ENCODE data around the gene MX2. TPM values are rescaled to one million over a fixed set of nuclear protein-coding genes. Genes with fewer than 3 reads are reported as not detected.

Gene MX2
- total RNA-seq, 1 donor from 2014 or later: 6.1 TPM

DNA sequence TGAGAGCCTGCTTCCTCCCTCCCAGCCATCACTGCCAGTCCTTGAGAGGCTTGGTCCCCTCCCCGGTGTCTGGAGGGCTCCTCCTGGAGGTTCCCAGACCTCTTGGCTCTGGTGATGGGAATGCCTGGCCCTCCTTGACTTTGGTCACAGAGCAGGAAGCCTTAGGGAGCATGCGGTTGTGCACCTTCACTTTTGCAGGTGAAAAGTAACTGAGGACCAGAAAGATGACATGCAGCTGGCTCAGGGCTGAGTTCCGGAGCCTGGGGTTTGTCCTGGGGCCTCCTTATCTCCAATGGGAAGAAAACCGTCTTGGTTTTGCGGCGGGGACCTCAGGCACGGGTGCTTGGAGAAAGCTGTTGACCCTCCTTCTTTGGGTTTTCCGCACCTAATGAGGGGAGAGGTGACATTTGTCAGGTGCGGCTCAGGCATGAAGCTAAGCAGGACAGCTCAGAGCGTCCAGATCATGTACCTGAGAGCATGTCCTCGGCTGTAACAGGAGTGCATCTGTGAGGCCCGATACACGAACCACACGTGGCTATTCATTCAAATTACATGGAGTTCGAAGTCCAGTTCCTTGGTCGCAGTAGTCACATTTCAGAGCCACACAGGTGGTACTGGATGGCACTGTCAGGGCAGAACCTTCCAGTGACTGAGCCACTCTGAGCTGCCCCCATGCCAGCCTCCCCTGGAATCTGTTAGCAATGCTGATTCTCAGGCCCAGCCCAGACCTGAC is 608 bp upstream of the MX2 start:
- Mint-ChIP-seq H3K9me3 (no peaks in the 10 kb centered on the region), H3K4me3 (ENCODE audit: low read depth) (peak overlapping the region; percentile 80), H3K27me3 (ENCODE audit: low read depth) (peaks cover 8% of the 10 kb centered on the region), H3K27ac (peak overlapping the region; percentile 89), H3K36me3 (ENCODE audit: low read depth) (no peaks in the 10 kb centered on the region), H3K4me1 (ENCODE audit: low read depth) (peaks cover 37% of the 10 kb centered on the region)
- DNase-seq (ENCODE audit: low spot score): no peak
- intact Hi-C loops (cut with micrococcal nuclease): loop anchor here (5.0 kb wide), 1 partner anchor 641 kb away; no protein-coding TSS in a partner anchor

DNA sequence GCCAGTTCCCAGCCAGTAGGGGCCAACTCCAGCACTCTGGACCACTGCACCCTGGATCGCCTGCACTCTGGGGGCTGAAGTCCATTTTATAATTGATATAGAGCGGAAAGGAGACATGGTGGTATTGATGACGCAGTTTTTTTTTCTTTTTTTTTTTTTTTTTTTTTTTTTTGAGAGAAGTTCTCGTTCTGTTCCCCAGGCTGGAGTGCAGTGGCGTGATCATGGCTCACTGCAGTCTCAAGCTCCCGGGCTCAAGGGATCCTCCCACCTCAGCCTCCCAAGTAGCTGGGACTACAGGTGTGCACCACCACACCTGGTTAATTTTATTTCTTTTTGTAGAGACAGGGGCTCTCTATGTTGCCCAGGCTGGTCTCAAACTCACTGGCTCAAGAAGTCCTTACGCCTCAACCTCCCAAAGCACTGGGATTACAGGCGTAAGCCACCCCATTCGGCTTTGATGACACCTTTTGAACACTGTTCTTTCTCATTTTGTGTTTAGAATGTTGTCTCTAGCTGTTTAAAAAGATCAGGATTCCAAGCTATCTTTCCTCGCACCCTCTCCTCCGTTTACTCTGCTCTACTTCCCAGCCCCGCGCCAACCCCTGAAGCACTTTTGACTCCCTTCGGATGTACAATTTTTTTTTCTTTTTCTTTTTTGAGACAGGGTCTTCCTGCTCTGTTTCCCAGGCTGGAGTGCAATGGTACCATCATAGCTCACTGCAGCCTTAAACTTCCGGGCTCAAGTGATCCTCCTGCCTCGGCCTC is 960 bp downstream of the MX2 start:
- H3K36me3 Mint-ChIP-seq (ENCODE audit: low read depth): peaks cover 2% of the 10 kb centered on the region
- peak overlapping the region; percentile 80 for H3K4me3 Mint-ChIP-seq (ENCODE audit: low read depth)
- H3K27me3 Mint-ChIP-seq (ENCODE audit: low read depth): peaks cover 2% of the 10 kb centered on the region
- peak overlapping the region; percentile 89 for H3K27ac Mint-ChIP-seq
- intact Hi-C loops (cut with micrococcal nuclease): loop anchor here (2.0 to 5.0 kb wide), 2 partner anchors 64 to 640 kb away; partner anchors contain the start of gene MX1
- H3K4me1 Mint-ChIP-seq (ENCODE audit: low read depth): peaks cover 36% of the 10 kb centered on the region
- no peaks in the 10 kb centered on the region for H3K9me3 Mint-ChIP-seq
- no peak for DNase-seq (ENCODE audit: low spot score)

DNA sequence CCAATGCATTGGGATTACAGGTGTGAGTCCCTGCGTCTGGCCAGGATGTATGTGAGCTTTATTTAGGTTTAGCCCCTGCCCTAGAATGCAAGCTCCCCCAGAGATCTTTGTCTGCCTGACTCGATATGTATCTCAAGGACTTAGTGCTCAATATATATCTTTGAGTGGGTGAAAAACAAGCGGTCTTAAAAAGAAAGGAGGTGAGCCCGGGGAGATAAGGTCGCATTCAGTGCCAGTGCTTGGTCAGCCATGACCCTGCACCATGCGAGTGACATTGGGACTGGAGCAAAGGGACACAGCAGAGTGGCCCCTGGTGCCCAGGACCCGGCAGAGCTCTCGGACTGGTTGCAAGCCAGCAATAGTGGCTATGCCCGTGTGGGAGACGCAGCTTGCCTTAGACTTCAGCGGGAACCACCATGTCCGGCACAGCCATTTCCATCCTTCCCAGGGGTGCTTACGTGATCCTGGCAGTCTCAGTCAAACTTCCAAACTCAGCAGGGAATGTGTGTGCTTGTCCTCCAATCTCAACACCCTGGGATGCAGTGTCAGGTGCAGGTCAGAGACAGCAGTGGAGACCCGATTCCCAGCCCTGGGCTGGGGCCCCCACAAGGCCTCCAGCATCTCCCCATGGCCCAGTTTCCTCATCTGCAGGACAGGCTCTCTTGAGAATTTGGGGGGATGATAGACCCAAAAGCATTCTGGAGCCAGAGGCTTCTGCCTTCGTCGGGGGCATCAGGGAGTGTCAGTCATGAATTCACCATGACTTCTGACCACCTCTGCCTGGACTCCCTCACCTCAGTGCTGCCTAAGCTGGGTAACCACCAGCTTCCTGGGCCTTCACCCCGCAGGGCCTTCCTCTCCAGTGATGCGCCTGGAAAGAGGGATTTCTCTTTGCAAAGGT is 1.8 kb downstream of the MX2 start:
- Mint-ChIP-seq H3K4me1 (ENCODE audit: low read depth) (peaks cover 36% of the 10 kb centered on the region), H3K9me3 (no peaks in the 10 kb centered on the region), H3K27ac (peak overlapping the region; percentile 58), H3K36me3 (ENCODE audit: low read depth) (peaks cover 8% of the 10 kb centered on the region), H3K4me3 (ENCODE audit: low read depth) (peak overlapping the region; percentile 80), H3K27me3 (ENCODE audit: low read depth) (peaks cover 2% of the 10 kb centered on the region)
- DNase-seq (ENCODE audit: low spot score): peak; percentile 3
- intact Hi-C loops (cut with micrococcal nuclease): loop anchor here (2.0 to 5.0 kb wide), 2 partner anchors 63 to 639 kb away; partner anchors contain the start of gene MX1

DNA sequence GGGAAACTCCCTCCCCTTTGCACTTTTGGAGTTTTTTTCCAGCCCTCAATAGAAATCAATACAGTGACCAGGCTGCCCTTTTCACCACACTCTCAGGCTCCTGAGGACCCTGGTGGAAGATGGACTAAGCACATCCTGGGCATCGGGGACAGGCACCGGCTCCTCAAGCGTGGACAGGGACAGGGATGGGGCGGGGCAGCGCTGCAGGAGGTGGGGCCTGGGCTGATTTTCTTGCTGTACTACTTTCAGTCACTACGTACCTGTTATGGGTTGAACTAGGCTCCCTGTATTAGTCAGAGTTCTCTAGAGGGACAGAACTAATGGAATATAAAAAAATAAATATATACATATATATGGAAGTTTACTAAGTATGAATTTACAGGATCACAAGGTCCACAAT is 2.5 kb downstream of the MX2 start:
- Mint-ChIP-seq H3K27me3 (ENCODE audit: low read depth) (peaks cover 2% of the 10 kb centered on the region), H3K9me3 (no peaks in the 10 kb centered on the region), H3K4me1 (ENCODE audit: low read depth) (peaks cover 36% of the 10 kb centered on the region), H3K4me3 (ENCODE audit: low read depth) (no peak overlapping the region), H3K27ac (no peak overlapping the region), H3K36me3 (ENCODE audit: low read depth) (peaks cover 8% of the 10 kb centered on the region)
- intact Hi-C loops (cut with micrococcal nuclease): loop anchor here (5.0 kb wide), 1 partner anchor 638 kb away; no protein-coding TSS in a partner anchor
- no peak for DNase-seq (ENCODE audit: low spot score)

DNA sequence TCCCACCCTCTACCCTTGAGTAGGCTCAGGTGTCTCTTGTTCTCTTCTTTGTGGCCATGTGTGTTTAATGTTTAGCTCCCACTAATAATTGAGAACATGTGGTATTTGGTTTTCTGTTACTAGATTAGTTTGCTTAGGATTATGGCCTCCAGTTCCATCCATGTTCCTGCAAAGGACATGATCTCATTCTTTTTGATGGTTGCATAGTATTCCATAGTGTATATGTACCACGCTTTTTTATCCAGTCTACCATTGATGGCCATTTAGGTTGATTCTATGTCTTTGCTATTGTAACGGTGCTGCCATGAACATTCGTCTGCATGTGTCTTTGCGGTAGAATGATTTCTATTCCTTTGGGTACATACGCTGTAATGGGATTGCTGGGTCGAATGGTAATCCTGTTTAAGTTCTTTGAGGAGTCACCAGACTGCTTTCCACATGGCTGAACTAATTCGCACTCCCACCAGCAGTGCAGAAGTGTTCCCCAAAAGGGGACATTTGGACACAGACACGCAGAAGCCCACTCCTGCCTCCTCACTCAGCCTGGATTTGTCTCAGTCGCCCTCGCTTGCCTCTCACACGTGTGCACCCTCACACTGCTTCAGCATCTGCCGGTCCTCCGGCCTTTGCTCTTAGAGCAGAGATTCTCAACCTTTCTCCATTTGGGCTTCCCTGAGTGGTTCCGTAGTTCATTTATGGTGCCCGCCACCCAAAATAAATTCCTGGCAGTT is 3.7 kb downstream of the MX2 start:
- intact Hi-C loops (cut with micrococcal nuclease): no loop called here
- Mint-ChIP-seq H3K4me1 (ENCODE audit: low read depth) (peaks cover 42% of the 10 kb centered on the region), H3K36me3 (ENCODE audit: low read depth) (peaks cover 8% of the 10 kb centered on the region), H3K27me3 (ENCODE audit: low read depth) (peaks cover 2% of the 10 kb centered on the region), H3K4me3 (ENCODE audit: low read depth) (no peak overlapping the region), H3K27ac (no peak overlapping the region), H3K9me3 (no peaks in the 10 kb centered on the region)
- no peak for DNase-seq (ENCODE audit: low spot score)

DNA sequence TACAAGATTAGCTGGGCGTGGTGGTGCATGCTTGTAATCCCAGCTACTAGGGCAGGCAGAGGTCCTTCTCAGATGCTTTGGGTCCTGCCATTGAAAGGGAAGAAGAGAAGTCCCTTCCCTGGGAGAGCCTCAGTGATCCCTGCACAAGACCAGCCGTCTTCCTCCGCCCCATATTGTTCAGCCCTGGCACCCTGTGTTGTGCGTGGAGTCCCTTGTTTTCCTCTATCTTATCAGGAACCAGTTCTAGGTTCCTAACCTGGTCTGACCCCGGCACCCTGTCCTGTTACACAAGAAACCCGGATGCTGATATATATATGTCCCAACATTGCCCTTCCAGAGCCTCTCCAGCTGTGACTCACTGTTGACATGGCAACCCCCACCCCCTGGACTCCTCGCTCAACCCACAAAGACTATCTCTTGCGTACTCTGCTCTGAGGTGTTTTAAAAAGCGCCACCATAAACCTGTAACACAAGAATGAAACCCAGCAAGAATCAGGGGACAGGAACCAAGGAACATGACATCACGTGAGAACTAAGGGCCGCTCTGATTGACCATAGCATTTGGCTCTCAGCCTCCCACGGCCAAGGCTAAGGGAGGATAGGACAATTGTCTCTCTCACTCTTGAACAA is 4.8 kb downstream of the MX2 start:
- Mint-ChIP-seq H3K4me3 (ENCODE audit: low read depth) (no peak overlapping the region), H3K9me3 (no peaks in the 10 kb centered on the region), H3K27me3 (ENCODE audit: low read depth) (no peaks in the 10 kb centered on the region), H3K36me3 (ENCODE audit: low read depth) (peaks cover 11% of the 10 kb centered on the region), H3K4me1 (ENCODE audit: low read depth) (peaks cover 43% of the 10 kb centered on the region), H3K27ac (no peak overlapping the region)
- intact Hi-C loops (cut with micrococcal nuclease): no loop called here
- no peak for DNase-seq (ENCODE audit: low spot score)

DNA sequence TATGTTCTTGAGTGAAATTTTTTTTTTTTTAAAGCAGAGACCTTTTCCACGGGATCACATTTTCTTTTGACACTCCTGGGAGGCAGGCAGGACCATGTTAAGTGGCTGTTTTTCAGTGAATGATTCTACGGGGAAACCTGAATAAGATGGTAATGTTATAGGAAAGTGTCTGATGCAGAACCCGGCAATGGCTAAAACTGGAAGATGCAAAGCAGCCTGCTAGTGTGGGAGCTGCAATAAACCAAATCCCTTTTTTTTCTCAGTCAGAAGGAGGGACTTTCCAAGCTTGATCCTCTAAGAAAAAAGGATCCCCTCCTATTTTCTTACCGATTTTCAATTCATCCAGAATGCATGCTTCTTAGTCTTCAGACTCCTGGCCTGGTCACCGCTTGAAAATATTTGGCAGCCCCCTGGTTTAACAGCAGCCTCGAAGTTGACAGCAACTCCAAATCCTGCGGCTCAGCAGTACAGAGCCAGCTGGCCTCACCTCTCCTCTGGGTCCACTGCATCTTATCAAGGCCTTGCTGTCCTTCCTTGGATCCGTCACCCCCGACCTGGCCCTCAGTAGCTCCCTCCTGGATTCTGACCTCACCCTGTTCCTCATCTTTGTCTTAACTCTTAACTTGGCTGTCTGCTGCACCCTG is 5.6 kb downstream of the MX2 start:
- Mint-ChIP-seq H3K4me1 (ENCODE audit: low read depth) (peaks cover 38% of the 10 kb centered on the region), H3K36me3 (ENCODE audit: low read depth) (peaks cover 11% of the 10 kb centered on the region), H3K27me3 (ENCODE audit: low read depth) (no peaks in the 10 kb centered on the region), H3K27ac (no peak overlapping the region), H3K9me3 (no peaks in the 10 kb centered on the region), H3K4me3 (ENCODE audit: low read depth) (no peak overlapping the region)
- intact Hi-C loops (cut with micrococcal nuclease): no loop called here
- no peak for DNase-seq (ENCODE audit: low spot score)

DNA sequence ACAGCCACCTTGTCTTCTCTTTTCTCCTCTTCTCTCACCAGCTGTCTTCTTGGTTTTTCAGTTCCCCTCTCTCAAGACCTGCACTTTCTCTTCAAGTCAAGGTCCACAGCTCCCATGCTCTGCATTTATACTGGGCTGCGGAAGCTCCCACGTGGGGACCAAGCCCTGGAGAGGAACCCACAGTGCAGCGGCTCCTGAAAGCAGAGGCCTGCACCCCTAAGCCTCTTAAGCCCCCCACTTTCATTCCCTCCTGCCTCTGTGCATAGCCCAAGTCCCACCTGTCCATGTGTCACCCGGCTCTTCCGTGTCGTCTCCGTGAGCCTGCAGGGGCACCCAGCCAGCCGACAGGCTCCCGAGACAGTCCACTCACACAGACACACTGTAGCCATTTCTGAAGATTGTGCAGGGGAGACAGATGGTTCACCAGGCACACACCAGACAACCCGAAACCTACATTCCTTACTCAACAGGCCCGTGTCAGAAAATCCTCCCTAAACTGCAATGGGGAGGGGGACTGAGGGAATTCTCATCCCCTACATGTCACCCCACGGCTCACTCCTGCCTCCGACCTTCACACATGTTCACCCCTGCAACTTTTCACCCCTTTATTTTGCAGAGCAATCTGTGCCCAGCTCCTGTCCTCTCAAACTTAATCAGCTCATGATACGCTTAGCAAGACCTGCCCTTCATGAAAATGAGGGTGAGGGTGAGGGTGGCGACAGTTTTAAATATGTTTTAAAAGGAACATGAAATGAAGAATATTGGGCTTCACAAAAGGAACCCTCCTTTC is 6.3 kb downstream of the MX2 start:
- Mint-ChIP-seq H3K27ac (no peak overlapping the region), H3K4me3 (ENCODE audit: low read depth) (no peak overlapping the region), H3K27me3 (ENCODE audit: low read depth) (no peaks in the 10 kb centered on the region), H3K9me3 (no peaks in the 10 kb centered on the region), H3K4me1 (ENCODE audit: low read depth) (peaks cover 33% of the 10 kb centered on the region), H3K36me3 (ENCODE audit: low read depth) (peaks cover 11% of the 10 kb centered on the region)
- intact Hi-C loops (cut with micrococcal nuclease): no loop called here
- DNase-seq (ENCODE audit: low spot score): no peak

DNA sequence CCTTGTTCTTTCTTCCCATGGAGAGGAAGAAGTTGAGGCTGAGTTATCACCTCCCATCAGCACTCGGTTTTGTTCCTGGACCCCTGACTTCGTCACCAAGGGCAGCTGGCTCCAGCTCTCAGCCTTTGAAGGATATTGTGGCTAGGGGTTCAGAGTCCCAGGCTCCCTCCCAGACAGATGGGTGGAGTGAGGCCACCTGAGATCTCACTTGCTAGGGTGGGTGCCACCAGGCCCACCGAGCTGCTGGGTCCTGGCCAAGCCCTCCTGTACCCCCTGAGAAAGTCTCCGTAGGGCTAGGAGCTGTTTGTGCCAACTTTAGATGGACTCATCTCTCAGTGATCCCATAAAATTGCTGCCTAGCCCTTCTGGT is 6.9 kb downstream of the MX2 start:
- H3K4me1 Mint-ChIP-seq (ENCODE audit: low read depth): peaks cover 27% of the 10 kb centered on the region
- DNase-seq (ENCODE audit: low spot score): no peak
- no peaks in the 10 kb centered on the region for H3K27me3 Mint-ChIP-seq (ENCODE audit: low read depth)
- H3K27ac Mint-ChIP-seq: peak overlapping the region; percentile 46
- intact Hi-C loops (cut with micrococcal nuclease): no loop called here
- peak overlapping the region; percentile 64 for H3K4me3 Mint-ChIP-seq (ENCODE audit: low read depth)
- H3K36me3 Mint-ChIP-seq (ENCODE audit: low read depth): peaks cover 11% of the 10 kb centered on the region
- no peaks in the 10 kb centered on the region for H3K9me3 Mint-ChIP-seq

DNA sequence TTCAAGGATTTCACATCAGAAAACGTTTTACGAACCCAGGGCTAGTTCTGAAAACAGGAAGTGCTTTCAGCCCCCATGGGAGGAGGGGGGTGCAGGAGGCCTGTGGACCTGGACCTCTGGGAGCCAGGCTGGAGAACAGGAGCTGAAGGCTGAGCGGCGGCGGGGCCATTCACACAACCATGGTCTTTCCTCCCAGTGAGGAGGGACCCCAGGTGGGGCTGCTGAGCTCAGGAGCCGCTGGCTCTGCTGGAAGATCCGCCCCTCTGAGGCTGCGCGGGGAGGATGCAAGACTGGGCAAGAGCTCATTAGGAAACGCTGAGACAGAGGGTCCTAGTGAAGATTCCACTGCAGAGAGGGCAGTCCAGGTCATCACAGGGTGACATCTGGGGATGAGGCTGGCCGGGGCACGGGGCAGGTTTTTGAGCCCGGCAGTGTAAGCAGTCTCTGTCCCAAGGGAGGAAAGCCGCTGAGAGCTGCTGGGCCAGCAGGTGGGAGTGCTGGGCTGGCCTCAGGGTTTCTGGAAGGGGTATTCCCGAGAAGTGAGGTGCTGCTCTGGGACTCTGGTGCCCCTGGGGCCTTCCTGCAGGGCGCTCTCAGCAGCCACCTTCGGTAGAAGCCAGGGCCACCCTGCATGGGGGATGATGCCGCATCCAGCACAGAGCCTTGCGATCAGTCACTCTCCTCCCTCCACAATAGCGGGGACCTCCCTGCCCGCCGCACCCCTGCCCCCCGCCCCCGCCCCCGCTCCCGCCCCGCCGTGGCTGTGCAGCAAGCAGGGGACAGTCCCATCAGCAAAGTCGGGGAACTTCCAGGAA is 7.5 kb downstream of the MX2 start:
- no peak for DNase-seq (ENCODE audit: low spot score)
- H3K36me3 Mint-ChIP-seq (ENCODE audit: low read depth): peaks cover 11% of the 10 kb centered on the region
- peak overlapping the region; percentile 71 for H3K4me3 Mint-ChIP-seq (ENCODE audit: low read depth)
- peak overlapping the region; percentile 70 for H3K27ac Mint-ChIP-seq
- no peaks in the 10 kb centered on the region for H3K27me3 Mint-ChIP-seq (ENCODE audit: low read depth)
- peaks cover 25% of the 10 kb centered on the region for H3K4me1 Mint-ChIP-seq (ENCODE audit: low read depth)
- no peaks in the 10 kb centered on the region for H3K9me3 Mint-ChIP-seq
- intact Hi-C loops (cut with micrococcal nuclease): no loop called here

Data from activated T-helper 2 cell treated with anti-CD3 and anti-CD28 coated beads, Interferon-gamma antibody, Interleukin-2, Interleukin-4, amounts not matched to agents 10 μg/mL and 5 μg/mL and 100 μg/mL, durations not matched to agents 14 hours and 24 hours and 36 hours (primary cell).